Smooth muscle cell (in vitro differentiated cells): Measurements from ENCODE around the gene CCN5. TPM values are rescaled to one million over a fixed set of nuclear protein-coding genes. Genes with fewer than 3 reads are reported as not detected.

Source experiments
- DNase-seq: peaks from one replicate; lab custom pipeline; 2025; ENCODE audit not compliant: unreplicated experiment; lab: John Stamatoyannopoulos, UW
- H2AFZ ChIP-seq: fragments of 200-600 bp; sonication (generic); 2 replicates; pipeline ENCODE4 v1.6.0; 2016; ENCODE audit warnings: antibody characterized with exemption, low read depth, mild to moderate bottlenecking
- H3F3A ChIP-seq: fragments of 200-600 bp; sonication (generic); 2 replicates; pipeline ENCODE4 v1.6.0; 2017; ENCODE audit warnings: antibody characterized with exemption, low read depth
- H3K27ac ChIP-seq: fragments of 200-600 bp; sonication (generic); 2 replicates; pipeline ENCODE4 v1.5.1; 2016; ENCODE audit warnings: low read depth, mild to moderate bottlenecking
- H3K27me3 ChIP-seq: fragments of 200-600 bp; sonication (generic); 2 replicates; pipeline ENCODE4 v1.6.1; 2016; ENCODE audit warnings: low read depth, mild to moderate bottlenecking
- H3K36me3 ChIP-seq: fragments of 200-600 bp; sonication (generic); 2 replicates; pipeline ENCODE4 v1.5.1; 2016; ENCODE audit warnings: low read depth
- H3K4me1 ChIP-seq: fragments of 200-600 bp; sonication (generic); 2 replicates; pipeline ENCODE4 v1.5.1; 2016; ENCODE audit warnings: low read depth
- H3K4me2 ChIP-seq: fragments of 200-600 bp; sonication (generic); 2 replicates; pipeline ENCODE4 v1.6.0; 2016; ENCODE audit warnings: mild to moderate bottlenecking
- H3K4me3 ChIP-seq: fragments of 200-600 bp; sonication (generic); 2 replicates; pipeline ENCODE4 v1.5.1; 2016; ENCODE audit warnings: mild to moderate bottlenecking
- H3K79me2 ChIP-seq: fragments of 200-600 bp; sonication (generic); 2 replicates; pipeline ENCODE4 v1.6.0; 2016; ENCODE audit warnings: low read depth, mild to moderate bottlenecking
- H3K9ac ChIP-seq: fragments of 200-600 bp; sonication (generic); 2 replicates; pipeline ENCODE4 v1.6.0; 2016; ENCODE audit warnings: low read depth
- H3K9me3 ChIP-seq: fragments of 200-600 bp; sonication (generic); replicated peaks from 2 replicates; pipeline ENCODE4 v1.5.1; 2016; ENCODE audit warnings: low read depth
- H4K20me1 ChIP-seq: fragments of 200-600 bp; sonication (generic); 2 replicates; pipeline ENCODE4 v1.6.0; 2016; ENCODE audit warnings: low read depth
- CTCF ChIP-seq: fragments of 200-600 bp; sonication (generic); IDR thresholded peaks from 2 replicates; pipeline ENCODE4 v1.5.1; 2017; ENCODE audit warnings: borderline replicate concordance, mild to moderate bottlenecking, antibody characterized with exemption; ENCODE audit not compliant: insufficient read depth, poor library complexity, severe bottlenecking
- WGBS: methylation state at CpG from one replicate; pipeline ENCODE4 v1.1.7; 2016; ENCODE audit warnings: low lambda C conversion rate; 5-methylcytosine and 5-hydroxymethylcytosine counted together
- polyA plus RNA-seq: library from polyadenylated mRNA; unstranded; fragments of >200 nt; fragmentation: Nextera tagmentation; extraction: Ambion mirVana; gene quantifications from 2 replicates; pipeline ENCODE4 v1.2.1, GENCODE V29; 2016
- total RNA-seq: library from RNA; depleted of rRNA; stranded (reverse); fragments of >200 nt; gene quantifications from 2 replicates; pipeline ENCODE4 v1.2.3, GENCODE V29; 2014

CCN5 gene
- total and polyA plus RNA-seq, 2 experiments from 2014 or later, result not detected

GRCh38 chr20:44714102-44714700, 968 bp upstream of the CCN5 start:
- no peaks in the 10 kb centered on the region for H3F3A ChIP-seq
- H2AFZ ChIP-seq, result no peak overlapping the region
- H3K79me2 ChIP-seq, result no peaks in the 10 kb centered on the region
- WGBS, result 92% methylated on average over 13 of the region's 13 CpGs
- H3K27ac ChIP-seq, result no peak overlapping the region
- H3K27me3 ChIP-seq, result no peaks in the 10 kb centered on the region
- H3K4me2 ChIP-seq, result no peak overlapping the region
- H3K4me3 ChIP-seq, result no peak overlapping the region
- no peaks in the 10 kb centered on the region for H3K9me3 ChIP-seq
- no peak for TF ChIP-seq CTCF
- no peaks in the 10 kb centered on the region for H4K20me1 ChIP-seq
- no peaks in the 10 kb centered on the region for H3K36me3 ChIP-seq
- no peak for DNase-seq
- no peaks in the 10 kb centered on the region for H3K4me1 ChIP-seq
- H3K9ac ChIP-seq, result no peak overlapping the region

- Histone ChIP-seq H3K4me3 (no peak overlapping the region), H3K79me2 (no peaks in the 10 kb centered on the region), H3K4me1 (no peaks in the 10 kb centered on the region), H3K27ac (no peak overlapping the region), H3K27me3 (no peaks in the 10 kb centered on the region), H3F3A (no peaks in the 10 kb centered on the region), H4K20me1 (no peaks in the 10 kb centered on the region), H2AFZ (no peak overlapping the region), H3K36me3 (no peaks in the 10 kb centered on the region), H3K9ac (no peak overlapping the region), H3K4me2 (no peak overlapping the region), H3K9me3 (no peaks in the 10 kb centered on the region)
- TF ChIP-seq CTCF, result no peak
- no peak for DNase-seq
- 93% methylated on average over 5 of the region's 5 CpGs for WGBS
These were observed 535 bp downstream of the CCN5 start for GRCh38 chr20:44715499-44716308.

GRCh38 chr20:44716309-44717106, 1.3 kb downstream of the CCN5 start:
- no peak overlapping the region for H3K4me3 ChIP-seq
- no peak overlapping the region for H2AFZ ChIP-seq
- H3K9me3 ChIP-seq, result no peaks in the 10 kb centered on the region
- H3K4me1 ChIP-seq, result no peaks in the 10 kb centered on the region
- WGBS, result 81% methylated on average over 13 of the region's 13 CpGs
- no peak overlapping the region for H3K9ac ChIP-seq
- TF ChIP-seq CTCF, result no peak
- no peak overlapping the region for H3K27ac ChIP-seq
- H3K27me3 ChIP-seq, result no peaks in the 10 kb centered on the region
- peaks cover 2% of the 10 kb centered on the region for H3F3A ChIP-seq
- no peaks in the 10 kb centered on the region for H3K79me2 ChIP-seq
- H3K36me3 ChIP-seq, result no peaks in the 10 kb centered on the region
- no peak overlapping the region for H3K4me2 ChIP-seq
- DNase-seq, result no peak
- H4K20me1 ChIP-seq, result no peaks in the 10 kb centered on the region
